Measurements from ENCODE around the gene ACYP1.

- no peak for TF ChIP-seq CTCF (IDR thresholded peaks at IDR 0.05)
- no peak for TF ChIP-seq EP300 (IDR thresholded peaks at IDR 0.05; ENCODE audit: low read depth)
- TF ChIP-seq POLR2A (IDR thresholded peaks at IDR 0.05) = no peak
Measured at GRCh38 chr14:75096959-75097358, 33.1 kb upstream of the ACYP1 start.
